H1 (cell line): ENCODE measurements around the gene TBC1D3I. TPM values are rescaled to one million over a fixed set of nuclear protein-coding genes. Genes with fewer than 3 reads are reported as not detected.
"Not testable (repeated sequence)": the region's sequence is repeated elsewhere in the genome, so short reads cannot be mapped to it uniquely, and the experiment has no call there.

Experiments used
- CTCF ChIA-PET: fragments of 300-600 bp; sonication (Branson Sonifier 250); formaldehyde crosslinking; loops from one replicate; lab custom pipeline; 2021; ENCODE audit not compliant: partially characterized antibody; lab: Charles Lee
- POLR2A ChIA-PET: fragments of 300-600 bp; sonication (Branson Sonifier 250); formaldehyde crosslinking; loops from one replicate; lab custom pipeline; 2021; ENCODE audit warnings: inconsistent platforms; ENCODE audit not compliant: partially characterized antibody; lab: Charles Lee
- DNase-seq, 2 experiments: peaks; one replicate each; pipeline versions ENCODE4 v3.0.0 to v3.0.0-alpha.2; 2010 to 2022; ENCODE audit warnings: low spot score in 2 of 2, low read depth in 1 of 2, mixed read lengths in 1 of 2
- FAIRE-seq: peaks from 2 replicates; lab custom pipeline; 2011; peaks lifted over from hg19 to GRCh38; lab: Jason Lieb, UNC
- H2AFZ ChIP-seq: 2 replicates; pipeline ENCODE4 v1.8.1; 2012; ENCODE audit warnings: low read length, inconsistent platforms
- H2AK5ac ChIP-seq: 2 replicates; pipeline ENCODE4 v1.6.1; 2013; ENCODE audit warnings: low read depth, low read length
- H2BK120ac ChIP-seq: replicated peaks from 2 replicates; pipeline ENCODE3; 2013; ENCODE audit warnings: low read depth, low read length, inconsistent platforms
- H2BK12ac ChIP-seq: 2 replicates; pipeline ENCODE4 v1.6.1; 2013; ENCODE audit warnings: low read depth, low read length
- H2BK15ac ChIP-seq: 2 replicates; pipeline ENCODE4 v1.6.1; 2013; ENCODE audit warnings: low read length
- H2BK20ac ChIP-seq: 2 replicates; pipeline ENCODE4 v1.6.1; 2013; ENCODE audit warnings: low read length
- H2BK5ac ChIP-seq: 2 replicates; pipeline ENCODE4 v1.6.1; 2013; ENCODE audit warnings: low read depth, low read length
- H3K14ac ChIP-seq: 2 replicates; pipeline ENCODE4 v1.6.1; 2013; ENCODE audit warnings: inconsistent platforms; ENCODE audit not compliant: insufficient read length
- H3K18ac ChIP-seq: 2 replicates; pipeline ENCODE4 v1.6.1; 2013; ENCODE audit warnings: low read length; ENCODE audit errors: extremely low read depth
- H3K23ac ChIP-seq: 2 replicates; pipeline ENCODE4 v1.6.1; 2013; ENCODE audit warnings: inconsistent platforms; ENCODE audit not compliant: insufficient read length
- H3K23me2 ChIP-seq: 2 replicates; pipeline ENCODE4 v1.6.1; 2013; ENCODE audit warnings: low read depth, low read length
- H3K27ac ChIP-seq: 2 replicates; pipeline ENCODE4 v1.6.1; 2011; ENCODE audit warnings: low read depth, low read length, inconsistent platforms
- H3K27me3 ChIP-seq, 4 experiments: replicated peaks in 1 of 4; 1 replicate in 1 of 4; 2 replicates in 3 of 4; pipeline versions ENCODE4 v1.6.1 to v1.8.1; 2011 to 2013; ENCODE audit warnings: low read length in 3 of 4, mild to moderate bottlenecking in 3 of 4, inconsistent platforms in 2 of 4, mixed read lengths in 2 of 4, moderate library complexity in 1 of 4; ENCODE audit not compliant: control insufficient read depth in 3 of 4, insufficient read depth in 3 of 4; ENCODE audit errors: extremely low read depth in 1 of 4
- H3K36me3 ChIP-seq, 4 experiments: 2 replicates each; pipeline versions ENCODE4 v1.6.1 to v1.8.1; 2011 to 2013; ENCODE audit warnings: mild to moderate bottlenecking in 4 of 4, low read length in 3 of 4, moderate library complexity in 2 of 4, control low read depth in 1 of 4, inconsistent platforms in 1 of 4; ENCODE audit not compliant: insufficient read depth in 4 of 4, control insufficient read depth in 2 of 4
- H3K4ac ChIP-seq: replicated peaks from 2 replicates; pipeline ENCODE3; 2013; ENCODE audit warnings: low read length, low read depth, mixed read lengths, inconsistent platforms; ENCODE audit not compliant: insufficient read length
- H3K4me1 ChIP-seq, 4 experiments: replicated peaks in 1 of 4; 1 replicate in 1 of 4; 2 replicates in 3 of 4; pipeline versions ENCODE4 v1.6.1 to v1.8.1; 2011 to 2013; ENCODE audit warnings: low read length in 3 of 4, inconsistent platforms in 2 of 4, mixed read lengths in 1 of 4; ENCODE audit not compliant: insufficient read depth in 4 of 4, control insufficient read depth in 3 of 4
- H3K4me2 ChIP-seq, 2 experiments: 2 replicates each; pipeline versions ENCODE4 v1.6.1 to v1.8.1; 2011 to 2013; ENCODE audit warnings: low read depth in 2 of 2, low read length in 2 of 2, control low read depth in 1 of 2, inconsistent platforms in 1 of 2, mild to moderate bottlenecking in 1 of 2; ENCODE audit not compliant: insufficient read depth in 1 of 2
- H3K4me3 ChIP-seq, 4 experiments: fragments of 200-600, 300-600 bp in 1 of 4; sonication (generic), shearing (Covaris generic), sonication (Bioruptor Twin) in 1 of 4; 2 replicates each; pipeline versions ENCODE4 v1.5.1 to v1.8.1; 2011 to 2016; ENCODE audit warnings: low read length in 4 of 4, low read depth in 3 of 4, control low read depth in 2 of 4, inconsistent platforms in 2 of 4, mild to moderate bottlenecking in 2 of 4, mixed read lengths in 1 of 4, moderate library complexity in 1 of 4; ENCODE audit not compliant: insufficient read depth in 2 of 4; ENCODE audit errors: extremely low read depth in 1 of 4
- H3K56ac ChIP-seq: replicated peaks from 2 replicates; pipeline ENCODE3; 2013; ENCODE audit warnings: low read depth, mild to moderate bottlenecking, mixed read lengths, low read length, inconsistent platforms; ENCODE audit not compliant: insufficient read length
- H3K79me1 ChIP-seq: 2 replicates; pipeline ENCODE4 v1.6.1; 2013; ENCODE audit warnings: low read depth, low read length, control low read depth
- H3K79me2 ChIP-seq, 2 experiments: 2 replicates each; pipeline versions ENCODE4 v1.6.1 to v1.8.1; 2012 to 2013; ENCODE audit warnings: low read length in 2 of 2, mild to moderate bottlenecking in 2 of 2, inconsistent platforms in 1 of 2; ENCODE audit not compliant: insufficient read depth in 2 of 2, control insufficient read depth in 1 of 2
- H3K9ac ChIP-seq, 4 experiments: replicated peaks in 1 of 4; 1 replicate in 1 of 4; 2 replicates in 3 of 4; pipeline versions ENCODE4 v1.6.1 to v1.8.1; 2011 to 2013; ENCODE audit warnings: low read depth in 3 of 4, low read length in 3 of 4, control low read depth in 2 of 4, mild to moderate bottlenecking in 2 of 4, moderate library complexity in 2 of 4, inconsistent platforms in 1 of 4; ENCODE audit errors: extremely low read depth in 1 of 4
- H3K9me3 ChIP-seq, 2 experiments: 2 replicates each; pipeline versions ENCODE4 v1.6.1 to v1.8.1; 2012 to 2013; ENCODE audit warnings: mild to moderate bottlenecking in 2 of 2, moderate library complexity in 2 of 2, control low read depth in 1 of 2, inconsistent platforms in 1 of 2, low read depth in 1 of 2, low read length in 1 of 2, mixed read lengths in 1 of 2; ENCODE audit not compliant: insufficient read depth in 2 of 2
- H4K20me1 ChIP-seq, 2 experiments: replicated peaks in 1 of 2; 2 replicates each; pipeline versions ENCODE3 to v1.8.1; 2011 to 2013; ENCODE audit warnings: inconsistent platforms in 2 of 2, low read length in 2 of 2, mild to moderate bottlenecking in 1 of 2; ENCODE audit not compliant: insufficient read depth in 2 of 2, control insufficient read depth in 1 of 2
- H4K5ac ChIP-seq: 2 replicates; pipeline ENCODE4 v1.6.1; 2013; ENCODE audit warnings: low read length, low read depth, mixed read lengths, inconsistent platforms; ENCODE audit not compliant: insufficient read length
- H4K8ac ChIP-seq: 2 replicates; pipeline ENCODE4 v1.8.0; 2013; ENCODE audit warnings: mild to moderate bottlenecking, moderate library complexity, low read length, inconsistent platforms; ENCODE audit not compliant: insufficient read depth; ENCODE audit errors: extremely low read depth
- H4K91ac ChIP-seq: replicated peaks from 2 replicates; pipeline ENCODE3; 2013; ENCODE audit warnings: low read length, mixed read lengths, inconsistent platforms; ENCODE audit not compliant: insufficient read length
- WGBS, 2 experiments: shearing (Covaris generic) in 1 of 2; methylation state at CpG; one replicate each; pipeline versions ENCODE4 v1.1.6 to v1.1.7; 2013 to 2015; ENCODE audit warnings: low lambda C conversion rate in 2 of 2, mixed read lengths in 2 of 2, inconsistent platforms in 1 of 2, low coverage in 1 of 2, missing lambda C conversion rate in 1 of 2; ENCODE audit not compliant: insufficient replicate concordance in 2 of 2, insufficient coverage in 1 of 2, insufficient read length in 1 of 2; ENCODE audit errors: extremely low coverage in 1 of 2, missing lambda C conversion rate in 1 of 2; 5-methylcytosine and 5-hydroxymethylcytosine counted together
- polyA plus RNA-seq, 7 experiments: library from polyadenylated mRNA; depleted of rRNA in 3 of 7; stranded (reverse) in 5 of 7; unstranded in 2 of 7; fragments of >200 nt in 5 of 7; fragments of 200-250 nt in 2 of 7; gene quantifications; 1 replicate in 5 of 7; 2 replicates in 1 of 7; 4 replicates in 1 of 7; pipeline versions ENCODE4 v1.2.1 to v1.2.3, GENCODE V29; 2011 to 2013; ENCODE audit warnings: missing spikeins in 2 of 7, mixed read lengths in 2 of 7
- total RNA-seq: library from RNA; stranded (reverse); fragmentation: NEBNext Ultra II Directional; extraction: Animal tissue kit (Norgen Biotek cat#: 25700); gene quantifications from 2 replicates; pipeline ENCODE4 v1.2.1, GENCODE V29; 2021

Gene TBC1D3I
- total and polyA plus RNA-seq, 2 of the 8 experiments (the other 6 are each of a cell fraction or from before 2014, with no cell fraction given): 2.3 TPM; not detected in 1

DNA sequence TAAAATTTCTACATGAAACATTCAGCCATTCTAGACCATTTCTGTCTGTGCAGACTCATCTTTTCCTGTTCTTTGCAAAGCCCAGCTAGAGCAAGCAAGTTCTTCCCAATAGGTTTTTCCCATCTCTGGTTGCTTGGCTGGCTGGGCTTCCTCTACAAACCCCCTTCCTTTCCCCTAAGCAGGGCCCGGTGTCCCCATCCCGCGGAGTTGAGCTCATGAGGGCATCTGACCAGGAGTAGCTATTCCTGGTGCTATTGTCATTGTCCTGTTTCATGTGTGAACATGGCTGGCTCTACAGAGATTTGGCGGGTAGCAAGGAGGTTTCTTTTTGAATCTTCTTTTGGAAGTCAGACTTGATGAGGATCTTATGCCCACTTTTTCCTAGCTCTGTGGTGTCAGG is 22.3 kb downstream of the TBC1D3I start:
- H3K79me1 ChIP-seq, H4K5ac ChIP-seq, H3K23me2 ChIP-seq, H2BK120ac ChIP-seq, H3K23ac ChIP-seq, H4K8ac ChIP-seq, POLR2A ChIA-PET, DNase-seq, H3K27ac ChIP-seq, H3K9me3 ChIP-seq, H3K4me2 ChIP-seq, H3K56ac ChIP-seq, H3K9ac ChIP-seq, H3K4me3 ChIP-seq, H3K14ac ChIP-seq, H2BK12ac ChIP-seq, H3K27me3 ChIP-seq, CTCF ChIA-PET, H3K18ac ChIP-seq, H4K91ac ChIP-seq, FAIRE-seq, H3K36me3 ChIP-seq, H2AK5ac ChIP-seq, H2BK15ac ChIP-seq, H3K4me1 ChIP-seq, H2BK20ac ChIP-seq, H2BK5ac ChIP-seq, H3K4ac ChIP-seq, H2AFZ ChIP-seq, H3K79me2 ChIP-seq, H4K20me1 ChIP-seq: not testable (repeated sequence)
- WGBS, 2 experiments: 89% methylated on average over 4 of the region's 4 CpGs; no CpG with 5 or more reads in 1 of the 2 experiments

GRCh38 chr17:36229644-36230043 is 34.7 kb downstream of the TBC1D3I start:
- H3K27me3 ChIP-seq, H3K79me1 ChIP-seq, H3K23me2 ChIP-seq, H2BK5ac ChIP-seq, POLR2A ChIA-PET, H3K4ac ChIP-seq, H2BK120ac ChIP-seq, CTCF ChIA-PET, H3K4me3 ChIP-seq, H3K36me3 ChIP-seq, H3K23ac ChIP-seq, H2BK12ac ChIP-seq, H4K20me1 ChIP-seq, H3K56ac ChIP-seq, H4K8ac ChIP-seq, H3K4me2 ChIP-seq, H4K91ac ChIP-seq, H4K5ac ChIP-seq, H3K79me2 ChIP-seq, H3K4me1 ChIP-seq, H3K14ac ChIP-seq, DNase-seq, H2BK20ac ChIP-seq, H2AFZ ChIP-seq, H3K9ac ChIP-seq, H3K9me3 ChIP-seq, FAIRE-seq, H3K27ac ChIP-seq, H3K18ac ChIP-seq, H2AK5ac ChIP-seq, H2BK15ac ChIP-seq: not testable (repeated sequence)
- 49% methylated on average over 4 of the region's 5 CpGs; no CpG with 5 or more reads in 1 of the 2 experiments for WGBS, 2 experiments
